HG03378 (cell line): Measurements from ENCODE around the gene RELN.
"Not testable (repeated sequence)": the region's sequence is repeated elsewhere in the genome, so short reads cannot be mapped to it uniquely, and the experiment has no call there.

ENCODE experiments used
- ATAC-seq: cut with Tn5 transposase; IDR thresholded peaks from one replicate; pipeline ENCODE4 v1.9.1; 2021; ENCODE audit warnings: mild to moderate bottlenecking, moderate library complexity; ENCODE audit not compliant: unreplicated experiment

RELN gene

DNA sequence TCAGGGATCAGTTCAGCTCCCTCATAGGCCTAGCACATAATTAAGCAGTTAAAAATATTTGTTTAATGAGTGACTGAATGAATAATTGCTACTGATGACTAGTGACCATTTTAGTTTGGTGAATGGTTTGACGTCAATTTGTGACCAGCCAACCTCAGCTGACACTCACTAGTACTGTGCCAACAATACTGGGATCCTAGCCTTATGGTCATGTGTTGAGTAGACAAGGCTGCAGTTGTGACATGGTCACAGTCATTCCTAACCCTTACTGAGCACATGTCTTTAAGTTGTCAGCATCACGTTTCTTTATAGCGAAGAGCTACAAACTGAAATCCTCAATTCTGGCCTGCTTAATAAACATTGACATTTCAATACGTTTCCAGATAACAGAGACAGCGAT lies 456.5 kb downstream of the RELN start:
- ATAC-seq: no peak

DNA sequence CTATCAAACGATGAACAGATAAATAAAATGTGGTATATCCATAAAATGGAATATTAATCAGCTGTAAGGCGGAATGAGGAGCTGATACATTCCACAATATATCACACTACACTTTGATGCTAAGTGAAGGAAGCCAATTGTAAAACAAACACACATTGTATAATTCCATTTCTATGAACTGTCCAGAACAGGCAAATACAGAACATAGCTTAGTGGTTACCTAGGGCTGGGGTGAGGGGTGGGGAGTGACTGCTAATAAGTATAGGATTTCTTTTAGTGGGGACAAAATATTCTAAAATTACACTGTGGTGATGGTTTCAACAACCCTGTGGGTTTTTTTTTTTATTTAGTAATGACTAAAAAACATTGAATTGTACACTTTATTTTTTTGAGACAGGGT lies 461.3 kb downstream of the RELN start:
- no peak for ATAC-seq

DNA sequence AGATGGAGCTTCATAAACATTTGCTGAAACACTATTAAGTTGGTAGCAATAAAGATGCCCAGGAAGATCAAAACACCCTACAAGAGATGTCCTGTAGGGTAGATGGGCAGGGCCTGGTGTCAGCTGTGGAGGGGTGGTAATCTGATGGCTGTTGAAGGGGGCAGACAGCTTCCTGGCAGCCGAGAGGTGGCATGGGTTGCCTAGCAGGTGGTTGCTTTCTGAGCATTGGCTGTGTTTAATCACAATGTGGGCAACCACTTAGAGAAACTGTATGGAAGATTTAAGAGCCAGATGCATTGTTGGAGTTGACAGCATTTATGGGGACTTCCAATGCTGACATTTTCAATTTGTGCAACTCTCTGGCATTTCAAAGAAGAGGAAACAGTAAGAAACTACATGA lies 463.5 kb downstream of the RELN start:
- no peak for ATAC-seq

DNA sequence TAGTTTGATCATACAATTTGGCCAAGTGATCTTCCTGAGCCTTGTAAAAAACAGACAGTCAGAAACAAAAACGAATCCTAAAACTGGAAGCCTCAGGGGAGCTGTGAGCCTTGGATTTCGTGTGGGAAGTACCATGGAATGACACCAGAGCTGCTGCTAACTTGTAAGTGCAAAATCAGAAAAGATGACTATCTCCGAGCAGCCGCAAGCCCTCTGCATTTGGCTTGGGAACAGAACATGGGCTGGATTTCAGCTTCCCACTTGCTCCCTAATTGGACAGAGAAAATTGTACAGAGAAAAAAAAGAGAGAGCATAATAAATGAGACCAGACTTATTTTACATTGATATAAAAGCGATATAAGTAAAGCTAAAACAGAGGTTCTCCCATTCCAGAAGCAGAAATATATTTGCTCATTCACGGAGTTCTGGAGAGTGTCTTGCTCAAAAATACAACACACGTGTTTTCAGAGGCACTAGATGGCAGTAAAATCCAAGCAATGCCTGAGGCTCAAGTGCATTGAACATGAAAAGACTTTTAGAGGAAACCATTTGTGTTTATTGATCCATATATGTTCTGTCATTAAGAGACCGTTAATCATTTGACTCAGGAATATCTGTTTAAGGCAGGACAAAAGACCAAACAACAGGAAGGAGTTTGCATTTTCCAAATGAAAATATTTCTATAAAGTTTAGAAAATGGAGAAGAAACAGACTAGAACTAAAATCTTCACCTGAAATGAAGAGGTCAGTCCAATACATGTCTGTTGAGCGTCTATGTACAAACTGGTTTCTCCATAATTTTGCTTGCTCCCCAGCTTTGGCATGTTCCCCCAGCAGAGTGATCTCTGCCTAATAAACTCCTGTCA lies 465.2 kb downstream of the RELN start:
- ATAC-seq: no peak

DNA sequence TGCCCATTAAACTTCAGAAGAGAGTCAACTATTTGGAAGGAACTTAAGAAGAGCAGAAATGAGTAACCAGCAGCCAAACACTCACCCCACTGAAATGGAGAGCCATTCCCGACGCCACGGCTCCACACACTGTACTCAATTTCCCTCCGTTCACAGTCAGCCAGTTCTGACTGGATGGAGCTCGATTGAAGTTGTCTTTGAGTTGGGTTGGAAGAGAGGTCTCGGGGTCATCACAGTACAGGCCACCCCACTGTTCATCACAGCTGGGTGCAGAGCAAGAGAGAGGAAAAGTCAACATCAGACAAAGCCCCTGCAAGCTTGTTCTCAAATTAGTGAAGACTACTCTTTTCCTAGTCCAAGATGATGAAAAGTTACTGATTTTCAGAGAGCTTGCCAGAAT lies 467.5 kb downstream of the RELN start:
- no peak for ATAC-seq

DNA sequence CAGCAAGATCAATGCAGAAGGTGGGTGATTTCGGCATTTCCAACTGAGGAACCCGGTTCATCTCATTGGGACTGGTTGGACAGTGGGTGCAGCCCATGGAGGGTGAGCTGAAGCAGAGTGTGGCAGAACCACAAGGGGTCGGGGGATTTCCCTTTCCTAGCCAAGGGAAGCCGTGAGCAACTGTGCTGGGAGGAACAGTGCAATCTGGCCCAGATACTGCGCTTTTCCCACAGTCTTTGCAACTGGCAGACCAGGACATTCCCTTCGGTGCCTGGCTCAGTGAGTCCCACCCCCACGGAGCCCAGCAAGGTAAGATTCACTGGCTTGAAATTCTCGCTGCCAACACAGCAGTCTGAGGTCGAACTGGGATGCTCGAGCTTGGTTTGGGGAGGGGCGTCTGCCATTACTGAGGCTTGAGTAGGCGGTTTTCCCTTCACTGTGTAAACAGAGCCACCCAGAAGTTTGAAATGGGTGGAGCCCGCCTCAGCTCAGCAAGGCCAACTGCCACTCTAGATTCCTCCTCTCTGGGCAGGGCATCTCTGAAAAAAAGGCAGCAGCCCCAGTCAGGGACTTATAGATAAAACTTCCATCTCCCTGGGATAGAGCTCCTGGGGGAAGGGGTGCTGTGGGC lies 484.8 kb downstream of the RELN start:
- no peak for ATAC-seq

DNA sequence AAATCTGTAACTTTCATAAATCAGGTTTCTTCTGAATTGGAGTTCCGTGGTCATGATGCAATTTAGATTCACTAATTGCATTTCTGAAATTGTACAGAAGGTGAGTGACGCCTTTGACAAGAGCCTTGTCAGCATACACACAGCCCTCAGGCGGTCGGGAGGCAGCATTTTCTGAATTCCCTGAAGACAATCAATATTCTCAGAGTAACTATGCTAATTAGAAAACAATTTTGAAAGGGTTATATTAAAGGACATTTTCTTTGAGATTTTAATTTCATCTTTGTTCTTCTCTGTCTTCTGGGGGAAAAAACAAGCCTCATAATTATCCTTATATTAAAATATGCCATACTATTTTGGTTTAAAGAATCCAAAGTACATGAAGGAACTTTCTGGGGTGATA lies 488.3 kb downstream of the RELN start:
- no peak for ATAC-seq

DNA sequence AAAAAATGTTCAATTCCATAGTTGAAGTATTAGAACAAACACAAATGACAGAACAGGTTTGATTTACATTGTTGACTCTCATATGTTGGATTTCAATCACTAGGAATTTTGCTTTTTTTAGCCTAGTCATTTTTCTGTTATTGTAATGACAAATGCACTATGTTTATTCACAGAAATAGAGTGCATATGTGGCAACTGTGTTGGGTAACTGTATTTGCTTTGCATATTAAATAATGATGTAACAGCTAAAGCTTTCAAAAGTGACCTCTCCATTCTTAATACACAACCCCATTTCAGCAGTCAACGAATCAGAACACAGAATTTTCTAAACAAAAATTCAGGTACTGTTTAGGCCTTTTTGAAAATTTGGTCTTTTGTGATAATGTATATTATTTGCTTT lies 489.5 kb downstream of the RELN start:
- no peak for ATAC-seq

DNA sequence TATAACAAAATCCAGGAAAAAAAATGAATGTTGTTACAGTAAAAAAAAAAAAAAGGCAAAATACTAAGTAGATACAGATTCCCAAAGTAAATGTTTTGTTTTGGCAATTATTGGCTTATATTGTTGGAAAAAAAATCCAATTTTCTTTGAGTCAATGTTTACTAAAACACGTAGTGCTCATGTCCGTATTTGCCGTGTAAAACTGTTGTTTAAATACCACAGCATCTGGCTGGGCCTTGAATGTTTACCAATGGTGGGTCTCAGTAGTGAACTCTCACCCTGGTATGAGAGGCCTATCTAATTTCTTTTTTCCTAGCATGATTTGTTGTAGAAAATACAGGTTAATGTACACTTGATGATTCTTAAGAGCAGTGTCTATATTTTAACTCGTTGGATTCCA lies 502.0 kb downstream of the RELN start:
- ATAC-seq: no peak

DNA sequence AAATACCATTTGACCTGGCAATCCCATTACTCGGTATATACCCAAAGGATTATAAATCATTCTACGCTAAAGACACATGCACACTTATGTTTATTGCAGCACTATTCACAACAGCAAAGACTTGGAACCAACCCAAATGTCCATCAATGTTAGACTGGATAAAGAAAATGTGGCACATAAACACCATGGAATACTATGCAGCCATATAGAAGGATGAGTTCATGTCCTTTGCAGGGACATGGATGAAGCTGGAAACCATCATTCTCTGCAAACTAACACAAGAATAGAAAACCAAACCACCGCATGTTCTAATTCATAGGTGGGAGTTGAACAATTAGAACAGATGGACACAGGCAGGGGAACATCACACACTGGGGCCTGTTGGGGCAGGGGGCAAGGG lies 502.6 kb downstream of the RELN start:
- ATAC-seq: not testable (repeated sequence)

DNA sequence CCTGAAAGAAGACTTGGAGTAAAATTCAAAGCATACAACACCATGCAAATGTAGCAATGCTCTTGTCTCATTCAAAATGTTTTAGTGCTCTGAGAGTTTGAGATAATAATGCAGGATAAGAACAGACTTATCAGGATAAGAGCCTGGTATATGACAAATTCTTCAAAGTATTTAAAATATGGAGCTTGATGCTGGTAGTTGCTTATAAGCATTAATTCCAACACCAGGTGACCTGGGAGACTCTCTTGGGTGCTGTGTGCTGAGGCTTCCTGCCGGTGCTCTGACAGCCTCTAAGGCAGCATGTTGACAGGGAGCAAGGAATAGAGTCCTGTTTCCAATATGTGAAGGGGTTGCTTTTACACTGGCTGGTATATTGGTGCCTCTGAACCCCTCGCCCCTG lies 508.7 kb downstream of the RELN start:
- ATAC-seq: no peak

DNA sequence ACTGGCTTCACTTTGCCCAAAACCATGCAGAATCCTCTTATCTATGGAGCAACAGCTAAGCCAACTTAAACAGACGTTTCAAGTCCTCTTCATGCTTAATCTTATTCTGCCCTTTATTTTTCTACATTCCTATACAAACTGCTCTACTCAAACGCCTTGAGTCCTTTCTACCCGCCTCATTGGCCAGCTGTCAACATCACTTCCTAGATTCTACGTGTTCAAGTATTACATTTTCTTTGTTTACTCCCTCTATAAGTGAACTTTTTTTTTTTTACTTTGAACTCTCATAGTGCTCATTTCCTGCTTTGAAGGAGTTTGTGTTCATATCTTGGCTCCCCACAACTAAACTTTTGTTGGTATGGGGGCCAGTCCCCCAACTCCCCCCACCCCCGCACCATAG lies 514.5 kb downstream of the RELN start:
- ATAC-seq: no peak

DNA sequence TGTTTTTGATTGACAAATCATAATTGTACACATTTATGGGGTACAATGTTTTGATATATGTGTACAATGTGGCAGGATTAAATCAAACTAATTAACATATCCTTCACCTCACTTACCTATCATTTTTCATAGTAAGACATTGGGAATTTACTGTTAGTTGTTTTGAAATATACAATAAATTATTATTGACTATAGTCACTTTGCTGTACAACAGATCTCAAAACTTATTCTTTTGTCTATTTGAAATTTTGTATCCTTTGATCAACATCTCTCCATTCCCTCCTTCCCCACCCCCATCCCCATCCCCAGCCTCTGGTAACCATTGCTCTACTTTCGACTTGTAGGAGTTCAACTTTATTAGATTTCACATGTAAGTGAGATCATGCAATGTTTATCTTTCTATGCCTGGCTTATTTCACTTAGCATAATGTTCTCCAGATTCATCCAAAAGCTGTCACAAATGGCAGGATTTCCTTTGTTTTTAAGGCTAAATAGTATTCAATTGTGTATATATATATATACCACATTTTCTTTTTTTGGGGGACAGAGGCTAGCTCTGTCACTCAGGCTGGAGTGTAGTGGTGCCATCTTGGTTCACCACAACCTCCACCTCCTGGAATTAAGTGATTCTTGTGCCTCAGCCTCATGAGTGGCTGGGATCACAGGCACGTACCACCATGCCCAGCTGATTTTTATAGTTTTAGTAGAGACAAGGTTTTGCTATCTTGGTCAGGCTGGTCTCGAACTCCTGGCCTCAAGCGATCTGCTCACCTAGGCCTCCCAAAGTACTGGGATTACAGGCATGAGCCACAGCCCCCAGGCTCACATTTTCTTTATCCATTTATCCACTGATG lies 520.1 kb downstream of the RELN start:
- no peak for ATAC-seq

DNA sequence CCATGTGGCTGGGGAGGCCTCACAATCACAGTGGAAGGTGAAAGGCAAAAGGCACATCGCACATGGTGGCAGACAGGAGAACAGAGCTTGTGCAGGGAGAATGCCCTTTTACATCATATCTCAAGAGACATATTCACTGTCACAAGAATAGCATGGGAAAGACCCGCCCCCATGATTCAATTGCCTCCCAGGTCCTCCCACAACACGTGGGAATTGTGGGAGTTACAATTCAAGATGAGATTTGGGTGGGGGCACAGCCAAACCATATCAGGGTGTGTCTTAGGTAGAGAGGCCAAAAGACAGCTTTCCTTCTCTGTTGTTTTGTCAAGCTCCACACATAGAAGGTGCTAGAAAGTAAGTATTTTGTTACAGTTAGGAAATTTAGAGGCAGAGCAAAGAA lies 522.6 kb downstream of the RELN start:
- no peak for ATAC-seq

DNA sequence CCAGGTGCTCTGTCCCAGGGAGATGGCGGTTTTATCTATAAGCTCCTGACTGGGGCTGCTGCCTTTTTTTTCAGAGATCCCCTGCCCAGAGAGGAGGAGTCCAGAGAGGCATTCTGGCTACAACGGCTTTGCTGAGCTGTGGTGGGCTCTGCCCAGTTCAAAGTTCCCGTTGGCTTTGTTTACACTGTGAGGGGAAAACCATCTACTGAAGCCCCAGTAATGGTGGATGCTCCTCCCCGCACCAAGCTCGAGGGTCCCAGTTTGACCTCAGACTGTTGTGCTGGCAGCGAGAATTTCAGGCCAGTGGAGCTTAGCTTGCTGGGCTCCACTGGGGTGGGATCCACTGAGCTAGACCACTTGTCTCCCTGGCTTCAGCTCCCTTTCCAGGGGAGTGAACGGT lies 527.1 kb downstream of the RELN start:
- ATAC-seq: no peak

DNA sequence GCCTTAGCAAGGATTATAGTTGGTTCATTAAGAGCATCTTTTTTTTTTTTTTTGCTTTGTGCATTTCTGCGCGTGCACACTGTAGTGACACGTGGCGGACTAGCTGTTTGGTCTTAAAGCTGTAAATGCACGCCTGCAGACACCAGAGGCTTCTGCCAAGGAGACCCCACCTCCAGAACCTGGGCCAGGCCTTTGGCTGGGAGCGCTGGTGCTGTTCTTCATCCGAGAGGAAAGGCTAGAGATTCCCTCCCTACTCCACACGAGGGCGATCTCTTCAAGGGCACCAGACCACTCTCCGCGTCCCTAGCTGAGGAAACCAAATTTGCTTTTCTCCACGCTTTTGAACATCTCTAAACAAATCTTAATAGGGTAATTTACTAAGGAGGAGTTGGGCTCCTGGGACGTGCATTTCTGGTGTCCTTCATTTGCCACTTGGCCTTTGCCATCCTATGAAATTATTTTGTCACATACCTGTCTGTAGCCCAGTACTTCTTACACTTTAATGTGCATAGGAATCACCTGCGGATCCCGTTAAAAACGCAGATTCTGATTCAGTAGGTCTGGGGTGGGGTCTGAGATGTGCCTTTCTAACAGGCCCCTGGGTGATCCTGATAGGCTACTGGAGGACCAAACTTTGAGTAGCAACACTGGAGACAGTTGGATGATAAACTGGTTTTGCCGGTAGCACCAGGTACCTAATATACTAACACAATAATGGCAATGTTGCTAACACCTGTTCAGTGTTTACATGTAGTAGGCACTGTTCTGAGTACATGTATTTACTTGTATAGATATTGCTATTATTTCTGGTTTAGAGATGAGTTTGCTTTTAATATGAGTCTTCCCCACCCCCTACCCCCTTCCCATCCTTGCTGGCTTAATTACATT lies 542.1 kb downstream of the RELN start:
- ATAC-seq: peak; percentile 55

DNA sequence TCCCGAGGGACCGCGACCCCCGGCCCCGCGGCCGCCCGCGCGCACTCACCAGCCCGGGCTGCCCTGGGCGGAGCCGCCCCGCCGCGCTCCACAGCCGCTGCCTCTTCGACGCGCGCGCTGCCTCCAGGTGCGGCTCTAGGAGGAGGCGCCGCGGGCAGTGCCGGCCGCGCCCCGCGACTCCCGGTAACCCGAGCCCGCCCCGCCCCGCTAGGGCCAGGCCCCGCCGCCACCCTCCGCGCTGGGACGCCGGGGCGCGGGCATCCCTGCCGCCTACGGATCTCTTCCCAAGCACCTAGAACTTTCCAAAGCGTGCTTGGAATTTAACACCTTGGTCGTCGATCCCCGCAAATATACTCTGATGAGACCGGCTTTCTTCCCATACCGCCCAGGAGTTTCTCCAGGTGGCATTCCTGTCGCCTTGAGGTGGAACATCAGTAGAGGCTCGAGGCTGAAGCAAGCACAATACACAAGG lies 543.4 kb downstream of the RELN start, which contains the start of gene SLC26A5:
Gene SLC26A5 (minus strand): TSS at position 159 of the 472 bp plus-strand sequence. CDS start 24,693 bp downstream, outside the sequence.
- no peak for ATAC-seq

DNA sequence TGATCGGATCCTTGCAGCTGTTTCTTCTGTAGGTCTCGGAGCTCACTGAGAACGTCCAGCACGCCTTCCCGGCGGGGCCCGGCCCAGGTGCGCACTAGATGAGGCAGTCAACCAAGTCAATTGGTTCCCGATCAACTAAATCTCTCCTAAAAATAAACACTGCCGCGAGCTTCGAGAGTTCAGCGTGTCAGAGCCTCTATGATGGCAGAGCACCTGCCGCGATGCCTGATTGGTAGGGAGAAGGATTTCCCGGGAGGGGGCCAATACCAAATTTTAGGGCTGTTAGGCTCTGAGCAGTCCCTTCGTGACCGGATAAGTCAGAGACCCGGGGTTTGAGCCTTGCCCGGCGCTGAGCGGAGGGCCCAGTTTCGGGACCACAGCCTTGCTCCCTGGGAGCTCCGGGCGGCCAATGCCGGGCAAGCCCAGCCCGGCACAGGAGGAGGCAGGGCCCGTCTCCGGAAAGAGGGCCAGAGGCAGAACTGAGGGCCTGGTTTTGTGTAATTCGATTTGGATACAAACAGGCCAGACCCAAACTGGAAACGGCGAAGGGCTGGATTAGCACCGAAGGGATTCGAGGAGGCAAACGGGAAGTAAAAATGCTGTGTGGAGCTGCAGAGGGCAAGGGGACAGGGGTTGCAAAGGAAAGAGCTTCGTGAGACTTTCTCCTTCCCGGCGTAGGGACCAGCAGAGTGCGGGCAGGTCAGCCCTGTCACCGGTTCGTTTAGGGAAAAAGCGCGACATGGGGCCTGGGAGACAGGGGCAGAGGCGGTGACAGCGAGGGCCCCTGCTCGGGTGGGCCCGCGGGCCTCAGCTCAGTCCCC lies 544.0 kb downstream of the RELN start:
- no peak for ATAC-seq

DNA sequence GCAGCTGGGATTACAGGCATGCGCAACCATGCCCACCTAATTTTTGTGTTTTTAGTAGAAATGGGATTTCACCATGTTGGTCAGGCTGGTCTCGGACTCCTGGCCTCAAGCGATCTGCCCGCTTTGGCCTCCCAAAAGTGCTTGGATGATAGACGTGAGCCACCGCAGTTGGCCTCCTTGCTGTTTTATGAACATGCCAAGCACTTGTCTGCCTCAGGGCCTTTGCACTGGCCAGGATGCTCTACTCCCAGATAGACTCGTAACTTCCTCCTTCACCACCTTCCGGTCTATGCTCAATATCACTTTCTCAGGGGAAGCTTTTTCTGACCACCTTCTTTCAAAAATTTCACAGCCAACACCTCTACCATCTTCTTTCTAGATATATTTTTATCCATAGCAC lies 549.8 kb downstream of the RELN start:
- no peak for ATAC-seq

DNA sequence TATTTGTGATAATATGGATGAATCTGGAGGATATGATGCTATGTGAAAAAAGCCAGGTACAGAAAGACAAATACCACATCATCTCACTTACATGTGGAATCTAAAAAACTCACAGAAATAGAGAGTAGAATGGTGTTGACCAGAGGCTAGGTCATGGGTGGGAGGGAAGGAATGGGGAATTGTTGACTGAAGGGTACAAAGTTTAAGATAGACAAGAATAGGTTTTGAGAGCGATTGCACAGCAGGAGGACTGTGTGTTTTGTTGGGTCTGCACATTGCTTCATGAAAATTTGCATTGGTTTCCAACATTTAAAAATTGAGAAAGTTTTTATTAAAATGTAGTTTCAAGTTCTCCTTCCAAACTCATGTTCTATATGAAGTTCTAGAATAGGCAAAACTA lies 551.8 kb downstream of the RELN start:
- no peak for ATAC-seq
